Prostate gland (tissue), 2 donors: ENCODE measurements around the gene PPP2R2D.

Experiments used
- POLR2A ChIP-seq: fragments of 450-650 bp; IDR thresholded peaks from one replicate; pipeline ENCODE4 v1.6.1; 2016; ENCODE audit warnings: antibody characterized with exemption, mild to moderate bottlenecking
- POLR2AphosphoS5 ChIP-seq: sonication (generic); formaldehyde crosslinking; IDR thresholded peaks from one replicate; pipeline ENCODE4 v1.6.1; 2017; ENCODE audit warnings: antibody characterized with exemption
- TF ChIP-seq, protein P1 (sequence below), 4 experiments: fragments of 200-600 bp in 2 of 4; fragments of 450-650 bp in 2 of 4; sonication (generic) in 2 of 4; IDR thresholded peaks; 1 replicate in 3 of 4; 2 replicates in 1 of 4; pipeline ENCODE4 v1.5.1; 2016 to 2019; ENCODE audit warnings: antibody characterized with exemption in 4 of 4, mild to moderate bottlenecking in 2 of 4, moderate library complexity in 2 of 4

- no peak for TF ChIP-seq POLR2AphosphoS5
- TF ChIP-seq, protein P1, sequence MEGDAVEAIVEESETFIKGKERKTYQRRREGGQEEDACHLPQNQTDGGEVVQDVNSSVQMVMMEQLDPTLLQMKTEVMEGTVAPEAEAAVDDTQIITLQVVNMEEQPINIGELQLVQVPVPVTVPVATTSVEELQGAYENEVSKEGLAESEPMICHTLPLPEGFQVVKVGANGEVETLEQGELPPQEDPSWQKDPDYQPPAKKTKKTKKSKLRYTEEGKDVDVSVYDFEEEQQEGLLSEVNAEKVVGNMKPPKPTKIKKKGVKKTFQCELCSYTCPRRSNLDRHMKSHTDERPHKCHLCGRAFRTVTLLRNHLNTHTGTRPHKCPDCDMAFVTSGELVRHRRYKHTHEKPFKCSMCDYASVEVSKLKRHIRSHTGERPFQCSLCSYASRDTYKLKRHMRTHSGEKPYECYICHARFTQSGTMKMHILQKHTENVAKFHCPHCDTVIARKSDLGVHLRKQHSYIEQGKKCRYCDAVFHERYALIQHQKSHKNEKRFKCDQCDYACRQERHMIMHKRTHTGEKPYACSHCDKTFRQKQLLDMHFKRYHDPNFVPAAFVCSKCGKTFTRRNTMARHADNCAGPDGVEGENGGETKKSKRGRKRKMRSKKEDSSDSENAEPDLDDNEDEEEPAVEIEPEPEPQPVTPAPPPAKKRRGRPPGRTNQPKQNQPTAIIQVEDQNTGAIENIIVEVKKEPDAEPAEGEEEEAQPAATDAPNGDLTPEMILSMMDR (IDR thresholded peaks at IDR 0.05): no peak
- no peak for TF ChIP-seq POLR2A
These were observed 48.4 kb downstream of the PPP2R2D start for GRCh38 chr10:131949041-131949862.
